Ovary (tissue), 9 donors: ENCODE data around the gene THAP6. TPM values are rescaled to one million over a fixed set of nuclear protein-coding genes. Genes with fewer than 3 reads are reported as not detected.

Experiments used
- DNase-seq, 5 donors: peaks; one replicate each; pipeline ENCODE4 v3.0.0-alpha.2; 2019 to 2020
- H3K27ac ChIP-seq, 2 donors: fragments of 200-600 bp; one replicate each; pipeline versions ENCODE4 v1.5.1 to v1.8.0; 2019 to 2022
- H3K27me3 ChIP-seq: fragments of 200-600 bp; one replicate; pipeline ENCODE4 v1.8.0; 2022
- H3K36me3 ChIP-seq: fragments of 200-600 bp; sonication (generic); one replicate; pipeline ENCODE4 v1.5.1; 2019
- H3K4me1 ChIP-seq: one replicate; pipeline ENCODE4 v1.8.1; 2013; ENCODE audit warnings: mild to moderate bottlenecking, moderate library complexity; ENCODE audit not compliant: insufficient read depth
- H3K4me3 ChIP-seq: fragments of 200-600 bp; sonication (generic); one replicate; pipeline ENCODE4 v1.5.1; 2017
- H3K9me3 ChIP-seq, 2 donors: fragments of 200-600 bp in 1 of 2; sonication (generic) in 1 of 2; one replicate each; pipeline versions ENCODE4 v1.5.1 to v1.8.1; 2013 to 2019; ENCODE audit warnings: mild to moderate bottlenecking in 1 of 2, moderate library complexity in 1 of 2
- EP300 ChIP-seq: sonication (generic); formaldehyde crosslinking; IDR thresholded peaks from one replicate; pipeline ENCODE4 v1.6.1; 2017; ENCODE audit warnings: antibody characterized with exemption
- POLR2A ChIP-seq: fragments of 450-650 bp; IDR thresholded peaks from one replicate; pipeline ENCODE4 v1.6.1; 2017; ENCODE audit warnings: antibody characterized with exemption, mild to moderate bottlenecking, moderate library complexity
- WGBS, 3 donors: extraction: QIAGEN DNeasy Blood & Tissue Kit in 1 of 3; methylation state at CpG; one replicate each; pipeline versions ENCODE4 v1.1.5 to v1.1.7; 2013 to 2017; 5-methylcytosine and 5-hydroxymethylcytosine counted together
- intact Hi-C, 4 donors: fragments of 100-400 bp; cut with DNase I; formaldehyde crosslinking; loops; one replicate each; pipeline versions ENCODE4 v1.11.0 to v1.15.1; 2022 to 2023
- polyA plus RNA-seq, 2 donors: library from polyadenylated mRNA; stranded (reverse); fragments of 200-250 nt in 1 of 2; fragments of 350-450 nt in 1 of 2; fragmentation: Illumina TruSeq in 1 of 2; extraction: RNeasy Lipid Tissue Mini Kit (QIAGEN cat#74804) in 1 of 2; gene quantifications; one replicate each; pipeline ENCODE4 v1.2.3, GENCODE V29; 2013 to 2014
- total RNA-seq, 7 donors: library from RNA; depleted of rRNA in 2 of 7; stranded (reverse); fragments of >200 nt in 2 of 7; fragmentation: NEBNext Ultra II Directional in 3 of 7; extraction: Animal tissue kit (Norgen Biotek cat#: 25700) in 3 of 7; gene quantifications; one replicate each; pipeline versions ENCODE4 v1.1.0 to v1.2.4, GENCODE V29; 2016 to 2023
- TF ChIP-seq, protein P1 (sequence below), 3 donors: fragments of 450-650 bp in 2 of 3; fragments of 200-600 bp in 1 of 3; IDR thresholded peaks; one replicate each; pipeline versions ENCODE4 v1.5.1 to v1.8.0; 2016 to 2022; ENCODE audit warnings: antibody characterized with exemption in 3 of 3, mild to moderate bottlenecking in 1 of 3
- donor health status: DM: no; HTN: no; CAD: no; lungs with moderate emphysema.
- donor health status: DM: no; HTN: no; CAD: no.
- donor health status: Bipolar disorder and iron deficiency.
- donor health status: DM: yes; HTN: yes; CAD: no.
- donor health status: DM: no; HTN: no; CAD: no.
- donor health status: DM: yes; HTN: yes; CAD: no.

THAP6 gene
- total and polyA plus RNA-seq, 9 donors: 7.4 to 30.7 (median 15.7) TPM

DNA sequence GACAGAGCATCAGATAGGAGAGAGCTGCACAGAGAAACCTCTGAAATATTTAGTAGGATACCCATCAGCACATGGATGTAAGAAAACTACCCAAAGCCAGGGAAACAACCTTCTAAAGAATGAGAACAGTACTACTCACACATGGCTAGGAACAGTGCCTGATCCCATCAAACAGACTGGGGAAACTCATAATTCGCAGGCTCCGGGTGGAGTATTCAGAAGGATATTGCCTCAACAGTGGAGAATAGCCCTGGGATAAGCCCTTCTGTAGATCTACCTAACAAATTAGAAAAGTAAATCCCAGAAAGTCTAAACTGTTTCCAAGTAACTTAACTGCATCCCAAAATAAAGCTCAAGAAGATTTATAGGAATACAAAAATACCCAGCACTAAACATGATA, 17.9 kb upstream of the THAP6 start:
- intact Hi-C loops: no loop called here
- TF ChIP-seq POLR2A (no peak), EP300 (no peak)
- TF ChIP-seq, protein P1, sequence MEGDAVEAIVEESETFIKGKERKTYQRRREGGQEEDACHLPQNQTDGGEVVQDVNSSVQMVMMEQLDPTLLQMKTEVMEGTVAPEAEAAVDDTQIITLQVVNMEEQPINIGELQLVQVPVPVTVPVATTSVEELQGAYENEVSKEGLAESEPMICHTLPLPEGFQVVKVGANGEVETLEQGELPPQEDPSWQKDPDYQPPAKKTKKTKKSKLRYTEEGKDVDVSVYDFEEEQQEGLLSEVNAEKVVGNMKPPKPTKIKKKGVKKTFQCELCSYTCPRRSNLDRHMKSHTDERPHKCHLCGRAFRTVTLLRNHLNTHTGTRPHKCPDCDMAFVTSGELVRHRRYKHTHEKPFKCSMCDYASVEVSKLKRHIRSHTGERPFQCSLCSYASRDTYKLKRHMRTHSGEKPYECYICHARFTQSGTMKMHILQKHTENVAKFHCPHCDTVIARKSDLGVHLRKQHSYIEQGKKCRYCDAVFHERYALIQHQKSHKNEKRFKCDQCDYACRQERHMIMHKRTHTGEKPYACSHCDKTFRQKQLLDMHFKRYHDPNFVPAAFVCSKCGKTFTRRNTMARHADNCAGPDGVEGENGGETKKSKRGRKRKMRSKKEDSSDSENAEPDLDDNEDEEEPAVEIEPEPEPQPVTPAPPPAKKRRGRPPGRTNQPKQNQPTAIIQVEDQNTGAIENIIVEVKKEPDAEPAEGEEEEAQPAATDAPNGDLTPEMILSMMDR (IDR thresholded peaks at IDR 0.05): no peak
- H3K27ac ChIP-seq: no peak overlapping the region
- no peaks in the 10 kb centered on the region for H3K27me3 ChIP-seq
- H3K4me1 ChIP-seq: no peaks in the 10 kb centered on the region
- no peaks in the 10 kb centered on the region for H3K9me3 ChIP-seq
- WGBS, 3 donors: 78 to 93% (median 90%) methylated on average over 2 of the region's 2 CpGs
- H3K36me3 ChIP-seq: no peaks in the 10 kb centered on the region
- H3K4me3 ChIP-seq: no peak overlapping the region
- no peak for DNase-seq

DNA sequence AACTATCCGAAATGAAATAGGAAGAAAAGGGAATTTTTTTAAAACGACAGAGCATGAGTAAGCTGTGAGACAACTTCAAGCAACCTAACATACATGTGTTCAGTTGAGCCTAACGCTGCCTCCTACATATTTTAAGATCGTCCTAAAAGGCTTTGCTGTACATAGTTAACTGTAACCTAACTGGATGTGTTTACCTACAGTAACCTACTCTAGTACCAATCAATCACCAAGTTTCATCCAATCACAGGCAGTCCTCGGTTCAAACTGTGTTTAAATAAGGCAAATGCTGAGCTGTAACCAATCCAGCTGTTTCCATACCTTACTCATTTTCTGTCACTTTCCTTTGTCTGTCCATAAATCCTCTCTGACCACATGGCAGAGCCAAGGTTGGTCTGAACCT, 17.1 kb upstream of the THAP6 start:
- Histone ChIP-seq H3K36me3 (no peaks in the 10 kb centered on the region), H3K4me1 (no peaks in the 10 kb centered on the region), H3K27me3 (no peaks in the 10 kb centered on the region), H3K27ac (no peak overlapping the region), H3K9me3 (no peaks in the 10 kb centered on the region), H3K4me3 (no peak overlapping the region)
- 57 to 64% (median 60%) methylated on average over 5 of the region's 5 CpGs for WGBS, 3 donors
- DNase-seq: no peak
- no peak for TF ChIP-seq EP300
- TF ChIP-seq POLR2A: no peak
- TF ChIP-seq, protein P1 (IDR thresholded peaks at IDR 0.05): no peak
- intact Hi-C loops: no loop called here

DNA sequence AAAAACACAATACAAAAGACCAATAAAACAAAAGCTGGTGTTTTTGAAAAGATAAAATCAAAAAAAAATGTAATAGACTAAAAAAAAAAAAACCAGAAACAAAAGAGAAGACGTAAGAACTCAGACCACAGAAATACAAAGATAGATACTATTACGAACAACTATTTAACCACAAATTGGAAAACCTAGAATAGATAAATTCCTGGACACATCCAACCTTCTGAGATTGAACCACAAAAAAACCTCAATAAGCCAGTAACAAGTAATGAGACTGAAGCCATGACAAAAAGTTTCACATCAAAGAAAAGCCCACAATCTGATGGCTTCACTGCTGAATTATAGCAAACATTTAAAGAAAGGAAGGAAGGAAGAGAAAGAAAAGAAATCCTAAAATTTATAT, 16.2 kb upstream of the THAP6 start:
- no peaks in the 10 kb centered on the region for H3K9me3 ChIP-seq
- no peak overlapping the region for H3K4me3 ChIP-seq
- H3K27me3 ChIP-seq: no peaks in the 10 kb centered on the region
- TF ChIP-seq, protein P1 (IDR thresholded peaks at IDR 0.05): no peak
- no peak for TF ChIP-seq EP300
- WGBS, 3 donors: 68 to 87% (median 83%) methylated on average over 2 of the region's 2 CpGs
- intact Hi-C loops: no loop called here
- no peaks in the 10 kb centered on the region for H3K4me1 ChIP-seq
- H3K36me3 ChIP-seq: no peaks in the 10 kb centered on the region
- no peak for DNase-seq
- no peak overlapping the region for H3K27ac ChIP-seq

DNA sequence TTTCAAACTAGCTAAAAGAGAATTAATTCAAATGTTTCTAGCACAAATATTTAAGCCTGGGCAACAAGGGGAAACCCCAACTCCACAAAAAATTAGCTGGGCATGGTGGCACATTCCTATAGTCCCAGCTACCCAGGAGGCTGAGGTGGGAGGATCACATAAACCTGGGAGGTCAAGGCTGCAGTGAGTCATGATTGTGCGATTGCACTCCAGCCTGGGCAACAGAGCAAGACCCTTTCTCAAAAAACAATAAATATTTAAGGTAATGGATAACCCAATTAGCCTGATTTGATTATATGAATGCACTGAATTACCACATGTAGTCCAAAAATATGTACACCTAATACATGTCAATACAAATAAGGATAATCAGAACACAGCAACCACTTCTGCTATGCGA, 14.4 kb upstream of the THAP6 start:
- WGBS, 3 donors: 95 to 99% (median 98%) methylated on average over 2 of the region's 2 CpGs

More for the DNA sequence above, 14.4 kb upstream of the THAP6 start:
- H3K27ac ChIP-seq: no peak overlapping the region
- H3K4me1 ChIP-seq: no peaks in the 10 kb centered on the region
- TF ChIP-seq POLR2A (no peak), EP300 (no peak)
- TF ChIP-seq, protein P1 (IDR thresholded peaks at IDR 0.05): no peak
- no peaks in the 10 kb centered on the region for H3K36me3 ChIP-seq
- DNase-seq: no peak
- no peaks in the 10 kb centered on the region for H3K9me3 ChIP-seq
- H3K27me3 ChIP-seq: no peaks in the 10 kb centered on the region
- H3K4me3 ChIP-seq: no peak overlapping the region
- intact Hi-C loops: no loop called here
